ENCODE results near the gene GASK1B.

The GASK1B gene

GRCh38 chr4:158190718-158191117, 17.9 kb upstream of the GASK1B start:
- no peak for TF ChIP-seq CTCF (IDR thresholded peaks at IDR 0.05; ENCODE audit: insufficient read depth, low read depth, low read length, missing control alignments)
- no peak overlapping the region for H3K4me3 ChIP-seq (ENCODE audit: low read length)
- no peak for DNase-seq (ENCODE audit: low read depth)

- no peak overlapping the region for H3K4me3 ChIP-seq (ENCODE audit: low read length)
- no peak for TF ChIP-seq CTCF (IDR thresholded peaks at IDR 0.05; ENCODE audit: insufficient read depth, low read depth, low read length, missing control alignments)
- DNase-seq (ENCODE audit: low read depth): no peak
Measured at GRCh38 chr4:158189422-158189821, 16.6 kb upstream of the GASK1B start.

GRCh38 chr4:158186815-158187214, 14.0 kb upstream of the GASK1B start:
- no peak for TF ChIP-seq CTCF (IDR thresholded peaks at IDR 0.05; ENCODE audit: insufficient read depth, low read depth, low read length, missing control alignments)
- H3K4me3 ChIP-seq (ENCODE audit: low read length): no peak overlapping the region
- no peak for DNase-seq (ENCODE audit: low read depth)

GRCh38 chr4:158182736-158183135, 9.9 kb upstream of the GASK1B start:
- no peak for DNase-seq (ENCODE audit: low read depth)
- TF ChIP-seq CTCF (IDR thresholded peaks at IDR 0.05; ENCODE audit: insufficient read depth, low read depth, low read length, missing control alignments): no peak
- H3K4me3 ChIP-seq (ENCODE audit: low read length): no peak overlapping the region

GRCh38 chr4:158181906-158182305, 9.1 kb upstream of the GASK1B start:
- no peak for DNase-seq (ENCODE audit: low read depth)
- TF ChIP-seq CTCF (IDR thresholded peaks at IDR 0.05; ENCODE audit: insufficient read depth, low read depth, low read length, missing control alignments): no peak
- H3K4me3 ChIP-seq (ENCODE audit: low read length): no peak overlapping the region

GRCh38 chr4:158179465-158179864, 6.6 kb upstream of the GASK1B start:
- H3K4me3 ChIP-seq (ENCODE audit: low read length): no peak overlapping the region
- TF ChIP-seq CTCF (IDR thresholded peaks at IDR 0.05; ENCODE audit: insufficient read depth, low read depth, low read length, missing control alignments): no peak
- no peak for DNase-seq (ENCODE audit: low read depth)

GRCh38 chr4:158176776-158177175, 4.0 kb upstream of the GASK1B start:
- no peak overlapping the region for H3K4me3 ChIP-seq (ENCODE audit: low read length)
- DNase-seq (ENCODE audit: low read depth): peak; percentile 65
- no peak for TF ChIP-seq CTCF (IDR thresholded peaks at IDR 0.05; ENCODE audit: insufficient read depth, low read depth, low read length, missing control alignments)

Data from epithelial cell of esophagus (primary cell).